PC-3 (cell line): ENCODE measurements around the gene TOR1B.

ENCODE experiments used
- CTCF ChIP-seq: fragments of 300-600 bp; sonication (generic); conservative IDR thresholded peaks from 2 replicates; pipeline ENCODE4 v1.5.1; 2017; ENCODE audit warnings: antibody characterized with exemption, low read depth, mild to moderate bottlenecking, low read length
- EZH2 ChIP-seq: fragments of 300-600 bp; sonication (generic); IDR thresholded peaks from one replicate; pipeline ENCODE4 v1.6.1; 2017; ENCODE audit warnings: antibody characterized with exemption, mild to moderate bottlenecking, low read length; ENCODE audit not compliant: unreplicated experiment
- EZH2phosphoT487 ChIP-seq: fragments of 300-600 bp; sonication (generic); IDR thresholded peaks from 2 replicates; pipeline ENCODE4 v1.6.1; 2018; ENCODE audit warnings: mild to moderate bottlenecking, antibody characterized with exemption, low read length, borderline replicate concordance

- no peak for TF ChIP-seq CTCF
- TF ChIP-seq EZH2, result no peak
- no peak for TF ChIP-seq EZH2phosphoT487
Measured at GRCh38 chr9:129839324-129840023, 36.5 kb downstream of the TOR1B start.
